Measurements from ENCODE around the gene SARNP.

DNA sequence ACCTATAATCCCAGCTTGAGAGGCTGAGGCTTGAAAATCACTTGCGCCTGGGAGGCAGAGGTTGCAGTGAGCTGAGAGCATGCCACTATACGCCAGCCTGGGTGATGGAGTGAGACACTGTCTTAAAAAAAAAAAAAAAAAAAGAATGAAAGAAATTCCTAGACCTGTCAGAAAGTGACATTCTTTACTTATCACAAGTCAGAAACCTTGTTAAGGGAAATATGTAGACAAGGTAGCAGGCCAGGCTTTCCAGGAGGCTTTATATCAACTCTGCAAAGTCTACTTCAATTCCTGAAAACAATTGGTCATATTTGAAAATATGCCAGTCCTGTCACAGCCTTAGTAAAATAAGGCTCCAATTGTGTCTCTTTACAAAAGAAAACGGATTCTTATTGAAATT, 44.3 kb upstream of the SARNP start:
- TF ChIP-seq, protein P1, sequence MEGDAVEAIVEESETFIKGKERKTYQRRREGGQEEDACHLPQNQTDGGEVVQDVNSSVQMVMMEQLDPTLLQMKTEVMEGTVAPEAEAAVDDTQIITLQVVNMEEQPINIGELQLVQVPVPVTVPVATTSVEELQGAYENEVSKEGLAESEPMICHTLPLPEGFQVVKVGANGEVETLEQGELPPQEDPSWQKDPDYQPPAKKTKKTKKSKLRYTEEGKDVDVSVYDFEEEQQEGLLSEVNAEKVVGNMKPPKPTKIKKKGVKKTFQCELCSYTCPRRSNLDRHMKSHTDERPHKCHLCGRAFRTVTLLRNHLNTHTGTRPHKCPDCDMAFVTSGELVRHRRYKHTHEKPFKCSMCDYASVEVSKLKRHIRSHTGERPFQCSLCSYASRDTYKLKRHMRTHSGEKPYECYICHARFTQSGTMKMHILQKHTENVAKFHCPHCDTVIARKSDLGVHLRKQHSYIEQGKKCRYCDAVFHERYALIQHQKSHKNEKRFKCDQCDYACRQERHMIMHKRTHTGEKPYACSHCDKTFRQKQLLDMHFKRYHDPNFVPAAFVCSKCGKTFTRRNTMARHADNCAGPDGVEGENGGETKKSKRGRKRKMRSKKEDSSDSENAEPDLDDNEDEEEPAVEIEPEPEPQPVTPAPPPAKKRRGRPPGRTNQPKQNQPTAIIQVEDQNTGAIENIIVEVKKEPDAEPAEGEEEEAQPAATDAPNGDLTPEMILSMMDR (IDR thresholded peaks at IDR 0.05; ENCODE audit: low read length), result no peak
- no peak for TF ChIP-seq EZH2 (IDR thresholded peaks at IDR 0.05; ENCODE audit: borderline replicate concordance, low read length)
